ENCODE results near the gene CCNI2.

- TF ChIP-seq EZH2 (IDR thresholded peaks at IDR 0.05; ENCODE audit: insufficient read depth, poor library complexity, severe bottlenecking) = no peak
- TF ChIP-seq EZH2phosphoT487 (IDR thresholded peaks at IDR 0.05; ENCODE audit: insufficient read depth, low read depth) = no peak
Measured at GRCh38 chr5:132799392-132799791, 52.2 kb downstream of the CCNI2 start.
